RKO (cell line): ENCODE measurements around the gene LUC7L.
A peak's percentile ranks its signal among the peaks of the same experiment; 100 is the strongest.
"Not testable (repeated sequence)": the region's sequence is repeated elsewhere in the genome, so short reads cannot be mapped to it uniquely, and the experiment has no call there.

Experiments
- DNase-seq: peaks from one replicate; pipeline ENCODE4 v3.0.0-alpha.2; 2016; ENCODE audit warnings: low spot score

Gene LUC7L

DNA sequence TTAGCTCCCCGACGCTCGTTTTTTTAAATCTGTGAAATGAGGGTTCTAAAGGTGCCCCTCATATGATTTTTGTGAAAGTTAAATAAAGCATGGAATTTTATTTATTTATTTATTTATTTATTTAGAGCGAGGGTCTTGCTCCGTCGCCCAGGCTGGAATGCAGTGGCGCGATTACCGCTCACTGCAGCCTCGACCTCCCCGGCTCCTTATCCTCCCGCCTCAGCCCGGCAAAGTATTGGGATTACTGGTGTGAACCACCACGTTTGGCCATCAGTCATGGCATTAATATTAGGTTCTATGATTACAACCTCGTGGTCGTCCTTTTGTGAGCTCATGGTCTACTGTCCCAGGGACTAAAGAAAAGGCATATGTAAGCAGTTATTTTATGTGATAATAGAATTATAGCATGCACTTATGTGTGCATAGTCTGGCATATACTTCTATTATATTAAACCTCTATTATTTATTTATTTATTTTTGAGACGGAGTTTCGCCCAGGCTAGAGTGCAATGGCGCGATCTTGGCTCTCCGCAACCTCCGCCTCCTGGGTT, 557 bp upstream of the LUC7L start:
- DNase-seq: peak; percentile 21

DNA sequence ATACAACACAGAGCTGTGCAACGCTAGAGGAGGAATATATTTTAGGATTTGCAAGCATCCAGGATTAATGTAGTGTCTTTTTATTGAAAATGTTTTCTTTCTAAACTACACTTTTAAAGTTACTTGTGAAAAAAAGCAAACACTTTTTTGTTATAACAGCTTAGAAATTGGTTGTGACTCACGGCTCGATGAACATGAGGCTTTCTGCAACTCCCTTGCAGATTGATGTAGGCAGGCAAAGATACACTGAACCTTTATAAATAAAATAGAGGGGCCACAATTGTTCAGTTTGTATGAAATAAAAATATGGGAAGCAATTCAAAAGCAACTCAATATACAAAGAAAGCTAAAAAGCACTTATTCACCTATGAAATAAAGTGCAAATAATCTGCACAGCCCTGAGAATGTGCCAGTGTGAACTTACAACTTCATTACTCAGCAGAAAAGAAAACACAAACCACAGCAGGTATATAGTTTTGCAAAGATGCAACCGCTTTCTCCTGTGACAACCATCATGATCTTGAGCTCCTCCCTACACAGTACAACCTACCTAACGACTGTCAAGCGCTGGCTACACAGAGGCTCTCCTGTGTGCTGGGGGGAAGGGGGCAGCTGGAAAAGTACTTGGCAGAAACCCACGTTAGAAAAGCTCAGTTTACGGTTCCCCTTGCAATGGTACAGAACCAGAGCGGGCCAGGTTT, 948 bp downstream of the LUC7L start:
- peak; percentile 40 for DNase-seq

GRCh38 chr16:220021-220420, 9.2 kb downstream of the LUC7L start:
- no peak for DNase-seq

- no peak for DNase-seq
These were observed 16.2 kb downstream of the LUC7L start for GRCh38 chr16:212999-213398.

DNA sequence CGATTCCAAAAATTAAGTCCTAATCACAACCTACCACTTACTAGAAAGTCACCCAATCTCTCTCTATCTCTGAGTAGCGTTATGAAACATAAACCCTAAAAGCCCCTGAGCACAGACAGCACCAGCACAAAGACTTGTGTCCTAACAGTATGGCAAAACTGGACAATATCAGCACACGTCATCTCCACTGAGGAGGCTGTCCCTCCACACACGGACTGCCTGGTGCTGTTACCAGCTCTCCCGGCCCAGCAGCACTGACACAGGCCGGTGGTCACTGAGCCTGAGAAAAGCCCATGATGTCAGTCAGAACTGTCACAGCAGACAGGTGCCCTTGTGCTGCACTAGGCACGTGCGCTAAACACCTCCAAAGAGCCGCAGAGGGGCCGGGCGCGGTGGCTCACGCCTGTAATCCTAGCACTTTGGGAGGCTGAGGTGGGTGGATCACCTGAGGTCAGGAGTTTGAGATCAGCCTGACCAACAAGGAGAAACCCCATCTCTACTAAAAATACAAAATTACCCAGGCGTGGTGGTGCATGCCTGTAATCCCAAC, 17.5 kb downstream of the LUC7L start:
- not testable (repeated sequence) for DNase-seq

- DNase-seq: not testable (repeated sequence)
These were observed 19.9 kb downstream of the LUC7L start for GRCh38 chr16:209359-209758.

GRCh38 chr16:204046-204445, 25.2 kb downstream of the LUC7L start:
- not testable (repeated sequence) for DNase-seq

DNA sequence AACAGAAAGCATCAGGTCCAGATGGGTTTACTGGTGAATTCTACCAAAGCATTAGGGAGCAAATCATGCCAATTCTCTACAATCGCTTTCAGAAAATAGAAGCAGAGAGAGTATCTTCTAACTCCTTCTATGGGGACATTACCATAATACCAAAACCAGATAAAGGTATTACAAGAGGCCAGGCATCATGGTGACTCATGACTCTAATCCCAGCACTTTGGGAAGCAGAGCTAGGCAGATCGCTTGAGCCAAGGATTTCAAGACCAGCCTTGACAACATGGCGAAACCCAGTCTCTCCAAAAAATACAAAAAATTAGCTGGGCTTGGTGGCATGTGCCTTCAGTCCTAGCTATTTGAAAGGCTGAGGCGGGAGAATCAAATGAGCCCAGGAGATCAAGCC, 26.0 kb downstream of the LUC7L start:
- DNase-seq: no peak

DNA sequence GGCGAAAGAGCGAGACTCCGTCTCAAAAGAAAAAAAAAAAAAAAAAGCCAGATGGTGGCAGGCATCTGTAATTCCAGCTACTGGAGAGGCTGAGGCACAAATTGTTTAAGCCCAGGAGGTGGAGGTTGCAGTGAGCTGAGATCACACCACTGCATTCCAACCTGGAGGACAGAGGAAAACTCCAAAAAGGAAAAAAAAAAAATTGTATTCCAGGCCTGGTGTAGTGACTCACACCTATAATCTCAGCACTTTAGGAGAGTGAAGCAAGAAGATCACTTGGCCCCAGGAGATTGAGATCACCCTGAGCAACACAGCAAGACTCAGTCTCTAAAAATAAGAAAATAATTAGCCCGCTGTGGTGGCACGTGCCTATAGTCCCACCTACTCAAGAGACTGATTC, 28.9 kb downstream of the LUC7L start:
- peak; percentile 24 for DNase-seq

DNA sequence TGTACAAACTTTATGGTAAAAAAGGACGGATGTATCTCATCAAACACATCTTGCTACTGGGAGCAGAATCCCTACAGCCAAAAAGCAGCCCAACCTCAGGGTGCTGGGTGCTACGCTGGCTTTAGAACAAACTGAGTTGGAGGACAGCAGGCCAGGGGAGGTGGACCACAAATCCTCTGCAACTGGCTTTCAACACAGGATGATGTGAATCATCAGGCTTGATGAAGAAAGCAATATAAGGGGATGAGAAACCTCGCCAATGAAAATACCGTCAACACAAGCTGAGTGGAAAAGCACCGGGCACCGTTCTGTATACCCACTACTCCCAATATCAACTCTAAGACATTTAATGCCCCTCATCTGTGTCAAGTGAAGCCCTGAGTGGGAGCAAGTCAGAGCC, 34.7 kb downstream of the LUC7L start:
- no peak for DNase-seq

GRCh38 chr16:193441-193840, 35.8 kb downstream of the LUC7L start:
- DNase-seq: no peak

DNA sequence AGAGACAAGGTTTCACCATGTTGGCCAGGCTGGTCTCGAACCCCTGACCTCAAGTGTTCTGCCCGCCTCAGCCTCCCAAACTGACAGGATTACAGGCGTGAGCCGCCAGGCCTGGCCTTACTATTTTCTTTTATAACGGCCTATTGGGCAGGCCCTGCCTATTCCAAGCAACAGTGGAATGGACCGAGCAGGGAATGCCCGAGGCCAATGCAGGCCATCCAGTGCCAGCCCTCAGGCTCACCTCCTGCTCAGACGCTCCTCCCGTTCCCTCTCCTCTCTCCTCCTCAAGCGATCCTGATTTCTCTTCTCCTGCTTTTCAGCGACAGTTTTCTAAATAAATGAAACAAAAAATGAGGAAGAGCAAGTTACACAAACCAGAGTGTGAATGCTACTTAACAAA, 36.6 kb downstream of the LUC7L start:
- no peak for DNase-seq

- DNase-seq: no peak
These were observed 37.4 kb downstream of the LUC7L start for GRCh38 chr16:191831-192230.

- no peak for DNase-seq
These were observed 39.6 kb downstream of the LUC7L start for GRCh38 chr16:189604-190186.

GRCh38 chr16:188674-189073, 40.6 kb downstream of the LUC7L start:
- no peak for DNase-seq

- no peak for DNase-seq
These were observed 41.9 kb downstream of the LUC7L start for GRCh38 chr16:187330-187729.

- no peak for DNase-seq
These were observed 43.6 kb downstream of the LUC7L start for GRCh38 chr16:185691-186090.

DNA sequence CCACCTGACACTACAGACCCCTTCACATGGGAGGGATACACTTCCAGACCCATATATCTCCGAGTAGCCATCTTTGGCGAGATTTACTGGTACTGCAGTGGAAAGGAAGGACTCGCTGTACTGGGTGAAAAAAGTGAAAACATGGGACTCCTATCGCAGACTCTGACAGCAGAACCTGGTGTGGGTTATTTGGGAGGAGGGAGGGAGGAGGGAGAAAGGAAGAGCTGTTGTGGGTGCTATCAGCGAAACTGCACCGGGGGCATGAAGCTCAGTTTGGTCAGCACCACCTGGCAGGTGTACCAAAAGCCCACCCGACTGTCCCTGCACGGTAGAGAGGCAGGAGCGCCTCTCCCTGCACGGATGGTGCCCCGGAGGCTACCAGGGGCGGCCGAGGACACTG, 44.0 kb downstream of the LUC7L start:
- no peak for DNase-seq

DNA sequence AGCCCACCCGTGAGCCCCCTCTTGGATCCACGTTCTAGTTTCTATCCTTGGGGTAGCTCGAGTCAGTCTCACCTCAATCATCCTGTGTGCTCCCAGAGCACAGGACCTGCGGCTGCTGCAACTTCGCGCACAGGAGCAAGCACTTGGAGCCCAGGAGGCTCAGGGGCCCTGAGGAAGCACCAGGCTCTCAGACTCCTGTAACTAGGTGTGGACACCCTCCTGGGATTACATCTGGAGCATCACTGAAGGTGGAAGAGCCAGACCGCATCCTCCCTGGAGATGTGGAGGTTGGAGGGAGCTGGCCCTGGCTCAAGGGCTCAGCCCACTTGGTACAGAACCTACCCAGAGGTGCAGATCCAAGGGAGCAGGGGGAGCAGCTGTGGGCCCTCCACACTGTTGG, 46.2 kb downstream of the LUC7L start:
- no peak for DNase-seq

DNA sequence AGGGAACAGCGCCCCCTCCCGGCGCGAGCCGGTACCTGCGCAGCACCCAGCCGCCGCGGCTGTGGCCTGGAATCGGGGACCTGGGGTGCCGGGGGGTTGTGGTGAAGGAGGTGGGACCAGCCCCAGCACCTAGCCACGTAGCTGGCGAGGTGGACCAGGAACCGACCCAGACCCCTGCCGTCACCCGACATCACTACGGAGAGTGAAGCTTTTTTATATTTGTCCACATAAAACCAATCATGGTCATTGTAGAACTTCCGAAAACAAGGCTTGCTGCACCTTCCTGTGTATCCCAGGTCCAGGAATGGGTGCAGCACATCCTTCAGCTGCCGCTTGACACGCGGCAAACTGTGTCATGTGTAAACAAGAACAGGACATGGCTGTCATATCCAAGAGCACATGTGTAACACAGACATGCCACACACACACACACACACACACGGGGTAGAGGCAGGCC, 47.7 kb downstream of the LUC7L start:
- no peak for DNase-seq

GRCh38 chr16:180681-181564, 48.3 kb downstream of the LUC7L start:
- DNase-seq: peak; percentile 52

DNA sequence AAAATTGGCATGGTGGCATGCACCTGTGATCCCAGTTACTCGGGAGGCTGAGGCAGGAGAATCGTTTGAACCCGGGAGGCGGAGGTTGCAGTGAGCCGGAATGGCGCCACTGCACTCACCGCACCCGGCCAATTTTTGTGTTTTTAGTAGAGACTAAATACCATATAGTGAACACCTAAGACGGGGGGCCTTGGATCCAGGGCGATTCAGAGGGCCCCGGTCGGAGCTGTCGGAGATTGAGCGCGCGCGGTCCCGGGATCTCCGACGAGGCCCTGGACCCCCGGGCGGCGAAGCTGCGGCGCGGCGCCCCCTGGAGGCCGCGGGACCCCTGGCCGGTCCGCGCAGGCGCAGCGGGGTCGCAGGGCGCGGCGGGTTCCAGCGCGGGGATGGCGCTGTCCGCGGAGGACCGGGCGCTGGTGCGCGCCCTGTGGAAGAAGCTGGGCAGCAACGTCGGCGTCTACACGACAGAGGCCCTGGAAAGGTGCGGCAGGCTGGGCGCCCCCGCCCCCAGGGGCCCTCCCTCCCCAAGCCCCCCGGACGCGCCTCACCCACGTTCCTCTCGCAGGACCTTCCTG, 49.1 kb downstream of the LUC7L start, which contains the start of gene HBQ1:
Gene HBQ1, plus strand, starts transcription at position 359 of the 575 bp plus-strand sequence. Its CDS starts 28 bp downstream, at position 387.
- no peak for DNase-seq
